Measurements from ENCODE around the gene GARIN5A.

Gene GARIN5A

GRCh38 chr19:50486823-50487515, 10.3 kb upstream of the GARIN5A start:
- H3K27me3 ChIP-seq (ENCODE audit: control insufficient read depth, insufficient read depth, low read length, poor library complexity, severe bottlenecking) = peaks cover 28% of the 10 kb centered on the region
- H3K9me3 ChIP-seq (ENCODE audit: control insufficient read depth, low read length) = peaks cover 3% of the 10 kb centered on the region
- WGBS, 2 experiments = 82 to 84% methylated on average over 18 of the region's 18 CpGs
- H3K27ac ChIP-seq (ENCODE audit: insufficient read depth, low read depth, low read length, poor library complexity, severe bottlenecking) = no peak overlapping the region
- H3K36me3 ChIP-seq (ENCODE audit: control insufficient read depth, insufficient read depth, low read length) = no peaks in the 10 kb centered on the region
- H3K4me3 ChIP-seq (ENCODE audit: insufficient read depth, low read depth, low read length) = no peak overlapping the region
- no peaks in the 10 kb centered on the region for H3K4me1 ChIP-seq (ENCODE audit: control insufficient read depth, insufficient read depth, low read length)

GRCh38 chr19:50485284-50485955, 8.8 kb upstream of the GARIN5A start:
- H3K27ac ChIP-seq (ENCODE audit: insufficient read depth, low read depth, low read length, poor library complexity, severe bottlenecking) = no peak overlapping the region
- peaks cover 1% of the 10 kb centered on the region for H3K36me3 ChIP-seq (ENCODE audit: control insufficient read depth, insufficient read depth, low read length)
- no peak overlapping the region for H3K4me3 ChIP-seq (ENCODE audit: insufficient read depth, low read depth, low read length)
- WGBS, 2 experiments = 93 to 95% methylated on average over 10 of the region's 10 CpGs
- H3K27me3 ChIP-seq (ENCODE audit: control insufficient read depth, insufficient read depth, low read length, poor library complexity, severe bottlenecking) = peaks cover 21% of the 10 kb centered on the region
- H3K9me3 ChIP-seq (ENCODE audit: control insufficient read depth, low read length) = peaks cover 3% of the 10 kb centered on the region
- H3K4me1 ChIP-seq (ENCODE audit: control insufficient read depth, insufficient read depth, low read length) = no peaks in the 10 kb centered on the region

- Histone ChIP-seq H3K4me1 (ENCODE audit: control insufficient read depth, insufficient read depth, low read length) (no peaks in the 10 kb centered on the region), H3K36me3 (ENCODE audit: control insufficient read depth, insufficient read depth, low read length) (peaks cover 6% of the 10 kb centered on the region), H3K27me3 (ENCODE audit: control insufficient read depth, insufficient read depth, low read length, poor library complexity, severe bottlenecking) (peaks cover 7% of the 10 kb centered on the region), H3K9me3 (ENCODE audit: control insufficient read depth, low read length) (peaks cover 3% of the 10 kb centered on the region), H3K4me3 (ENCODE audit: insufficient read depth, low read depth, low read length) (no peak overlapping the region), H3K27ac (ENCODE audit: insufficient read depth, low read depth, low read length, poor library complexity, severe bottlenecking) (no peak overlapping the region)
- 94% methylated on average over 10 of the region's 10 CpGs for WGBS, 2 experiments
These were observed 6.3 kb upstream of the GARIN5A start for GRCh38 chr19:50482916-50483315.

GRCh38 chr19:50482271-50482855, 5.7 kb upstream of the GARIN5A start:
- WGBS, 2 experiments = 91 to 92% methylated on average over 16 of the region's 16 CpGs
- no peak overlapping the region for H3K27ac ChIP-seq (ENCODE audit: insufficient read depth, low read depth, low read length, poor library complexity, severe bottlenecking)
- H3K9me3 ChIP-seq (ENCODE audit: control insufficient read depth, low read length) = peaks cover 3% of the 10 kb centered on the region
- no peak overlapping the region for H3K4me3 ChIP-seq (ENCODE audit: insufficient read depth, low read depth, low read length)
- H3K4me1 ChIP-seq (ENCODE audit: control insufficient read depth, insufficient read depth, low read length) = no peaks in the 10 kb centered on the region
- H3K27me3 ChIP-seq (ENCODE audit: control insufficient read depth, insufficient read depth, low read length, poor library complexity, severe bottlenecking) = peaks cover 3% of the 10 kb centered on the region
- peaks cover 6% of the 10 kb centered on the region for H3K36me3 ChIP-seq (ENCODE audit: control insufficient read depth, insufficient read depth, low read length)

DNA sequence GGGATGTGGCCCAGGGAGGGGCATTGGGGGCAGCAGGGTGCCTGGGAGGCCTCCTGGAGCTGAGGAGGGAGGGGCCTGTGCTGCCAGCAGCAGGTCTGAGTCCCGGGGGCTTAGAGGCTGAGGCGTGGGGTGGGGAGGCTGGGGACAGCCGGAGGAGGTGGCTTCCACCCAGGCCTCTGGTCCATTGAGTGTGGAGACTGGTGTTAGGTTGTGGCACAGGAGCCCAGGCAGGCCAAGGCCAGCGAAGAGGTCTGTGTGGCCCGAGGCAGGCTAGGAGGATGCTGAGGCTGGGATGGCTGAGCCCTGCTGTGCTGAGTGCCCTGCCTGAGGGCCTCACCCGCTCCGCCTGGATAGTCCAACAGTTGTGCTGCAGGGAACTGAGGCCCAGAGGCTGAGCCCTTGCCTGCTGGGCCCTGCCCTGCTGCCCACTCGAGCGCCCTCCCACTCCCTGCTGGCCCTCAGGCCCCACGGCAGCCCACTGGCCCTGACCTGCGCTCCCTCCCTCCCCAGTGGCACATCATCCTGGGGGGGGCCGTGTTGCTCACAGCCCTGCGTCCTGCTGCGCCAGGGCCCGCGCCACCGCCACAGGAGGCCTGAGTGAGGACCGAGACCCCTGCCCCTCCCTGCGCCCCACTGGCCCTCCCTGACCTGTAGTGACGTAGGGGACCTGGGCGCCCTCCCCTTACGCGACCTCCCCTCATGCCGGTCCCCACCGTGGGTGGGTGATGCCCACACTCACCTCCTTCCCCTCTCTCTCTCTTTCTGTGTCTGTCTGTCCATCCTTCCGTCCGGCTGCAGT, 4.9 kb upstream of the GARIN5A start:
- WGBS, 2 experiments = 93 to 94% methylated on average over 27 of the region's 27 CpGs
- Histone ChIP-seq H3K9me3 (ENCODE audit: control insufficient read depth, low read length) (peaks cover 3% of the 10 kb centered on the region), H3K36me3 (ENCODE audit: control insufficient read depth, insufficient read depth, low read length) (peaks cover 6% of the 10 kb centered on the region), H3K27me3 (ENCODE audit: control insufficient read depth, insufficient read depth, low read length, poor library complexity, severe bottlenecking) (no peaks in the 10 kb centered on the region), H3K4me3 (ENCODE audit: insufficient read depth, low read depth, low read length) (no peak overlapping the region), H3K4me1 (ENCODE audit: control insufficient read depth, insufficient read depth, low read length) (no peaks in the 10 kb centered on the region), H3K27ac (ENCODE audit: insufficient read depth, low read depth, low read length, poor library complexity, severe bottlenecking) (no peak overlapping the region)

- H3K9me3 ChIP-seq (ENCODE audit: control insufficient read depth, low read length) = no peaks in the 10 kb centered on the region
- H3K36me3 ChIP-seq (ENCODE audit: control insufficient read depth, insufficient read depth, low read length) = peaks cover 6% of the 10 kb centered on the region
- no peak overlapping the region for H3K4me3 ChIP-seq (ENCODE audit: insufficient read depth, low read depth, low read length)
- H3K27me3 ChIP-seq (ENCODE audit: control insufficient read depth, insufficient read depth, low read length, poor library complexity, severe bottlenecking) = no peaks in the 10 kb centered on the region
- no peak overlapping the region for H3K27ac ChIP-seq (ENCODE audit: insufficient read depth, low read depth, low read length, poor library complexity, severe bottlenecking)
- 94% methylated on average over 37 of the region's 37 CpGs for WGBS, 2 experiments
- no peaks in the 10 kb centered on the region for H3K4me1 ChIP-seq (ENCODE audit: control insufficient read depth, insufficient read depth, low read length)
These were observed 3.8 kb upstream of the GARIN5A start for GRCh38 chr19:50480281-50481111.

DNA sequence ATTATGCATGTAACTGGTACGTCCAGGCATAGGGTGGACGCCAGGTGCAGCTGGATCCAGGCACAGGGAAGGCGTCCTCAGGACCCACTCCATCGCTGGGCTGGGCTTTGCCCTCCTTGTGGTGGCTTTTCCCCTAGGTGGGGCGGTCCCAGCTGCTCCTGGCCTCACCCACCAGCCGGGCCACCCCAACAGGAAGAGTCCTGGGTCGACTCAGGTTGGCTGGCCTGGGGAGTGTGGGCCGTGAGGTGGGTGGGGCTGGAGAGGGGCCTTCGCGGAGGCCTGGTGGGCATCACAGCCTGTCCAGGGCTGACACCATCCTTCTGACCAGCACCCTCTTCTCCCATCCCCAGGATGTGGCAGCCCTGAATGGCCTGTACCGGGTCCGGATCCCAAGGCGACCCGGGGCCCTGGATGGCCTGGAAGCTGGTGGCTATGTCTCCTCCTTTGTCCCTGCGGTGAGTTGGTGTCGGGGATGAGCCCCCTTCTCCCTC, 3.2 kb upstream of the GARIN5A start:
- 96% methylated on average over 16 of the region's 16 CpGs for WGBS, 2 experiments

GRCh38 chr19:50478901-50479715, 2.5 kb upstream of the GARIN5A start:
- H3K4me1 ChIP-seq (ENCODE audit: control insufficient read depth, insufficient read depth, low read length) = no peaks in the 10 kb centered on the region
- no peaks in the 10 kb centered on the region for H3K27me3 ChIP-seq (ENCODE audit: control insufficient read depth, insufficient read depth, low read length, poor library complexity, severe bottlenecking)
- WGBS, 2 experiments = 90 to 91% methylated on average over 19 of the region's 19 CpGs
- H3K4me3 ChIP-seq (ENCODE audit: insufficient read depth, low read depth, low read length) = no peak overlapping the region
- peaks cover 6% of the 10 kb centered on the region for H3K36me3 ChIP-seq (ENCODE audit: control insufficient read depth, insufficient read depth, low read length)
- H3K9me3 ChIP-seq (ENCODE audit: control insufficient read depth, low read length) = no peaks in the 10 kb centered on the region
- no peak overlapping the region for H3K27ac ChIP-seq (ENCODE audit: insufficient read depth, low read depth, low read length, poor library complexity, severe bottlenecking)

More for the DNA sequence above, 3.2 kb upstream of the GARIN5A start:
- no peak overlapping the region for H3K27ac ChIP-seq (ENCODE audit: insufficient read depth, low read depth, low read length, poor library complexity, severe bottlenecking)
- H3K36me3 ChIP-seq (ENCODE audit: control insufficient read depth, insufficient read depth, low read length) = peaks cover 6% of the 10 kb centered on the region
- no peaks in the 10 kb centered on the region for H3K27me3 ChIP-seq (ENCODE audit: control insufficient read depth, insufficient read depth, low read length, poor library complexity, severe bottlenecking)
- H3K9me3 ChIP-seq (ENCODE audit: control insufficient read depth, low read length) = no peaks in the 10 kb centered on the region
- no peak overlapping the region for H3K4me3 ChIP-seq (ENCODE audit: insufficient read depth, low read depth, low read length)
- H3K4me1 ChIP-seq (ENCODE audit: control insufficient read depth, insufficient read depth, low read length) = no peaks in the 10 kb centered on the region

All from ectodermal cell (in vitro differentiated cells).